Activated T-cell treated with anti-CD3 and anti-CD28 coated beads, Interleukin-2, amount 50 U/mL, for 1 hour (primary cell): ENCODE data around the gene FBXO47.

Source experiments
- DNase-seq: peaks from one replicate; pipeline ENCODE4 v3.0.0-alpha.2; 2020

FBXO47 gene

DNA sequence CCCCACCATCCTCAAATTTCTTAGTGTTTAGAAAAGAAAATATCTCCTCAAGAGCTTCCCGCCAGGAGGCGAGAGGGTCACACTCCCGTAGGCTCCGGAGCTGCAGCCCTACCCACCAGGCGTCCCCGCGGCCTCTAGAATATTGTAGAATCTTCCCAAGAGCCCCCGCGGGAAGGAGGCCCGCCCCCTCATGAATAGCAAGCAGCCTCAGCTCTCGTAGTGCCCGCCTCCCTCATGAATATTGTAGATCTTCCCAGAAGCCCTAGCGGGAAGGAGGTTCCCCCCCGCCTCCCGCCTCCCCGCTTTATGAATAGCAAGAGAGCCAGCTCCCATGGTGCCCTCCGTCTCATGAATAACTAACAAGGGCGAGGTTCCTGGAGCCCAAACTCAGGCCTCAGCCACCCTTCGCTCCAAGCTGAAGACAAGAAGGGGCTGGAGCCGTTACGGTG lies at the start of gene FBXO47:
Gene FBXO47, minus strand, starts transcription at position 114 of the 449 bp plus-strand sequence. CDS start 4,378 bp downstream, outside the sequence.
- peak; percentile 77 for DNase-seq

GRCh38 chr17:39016193-39017153 lies 49.3 kb upstream of the FBXO47 start:
- no peak for DNase-seq

GRCh38 chr17:39015546-39015935 lies 48.3 kb upstream of the FBXO47 start:
- no peak for DNase-seq

GRCh38 chr17:39014795-39015545 lies 47.8 kb upstream of the FBXO47 start:
- DNase-seq = no peak

DNA sequence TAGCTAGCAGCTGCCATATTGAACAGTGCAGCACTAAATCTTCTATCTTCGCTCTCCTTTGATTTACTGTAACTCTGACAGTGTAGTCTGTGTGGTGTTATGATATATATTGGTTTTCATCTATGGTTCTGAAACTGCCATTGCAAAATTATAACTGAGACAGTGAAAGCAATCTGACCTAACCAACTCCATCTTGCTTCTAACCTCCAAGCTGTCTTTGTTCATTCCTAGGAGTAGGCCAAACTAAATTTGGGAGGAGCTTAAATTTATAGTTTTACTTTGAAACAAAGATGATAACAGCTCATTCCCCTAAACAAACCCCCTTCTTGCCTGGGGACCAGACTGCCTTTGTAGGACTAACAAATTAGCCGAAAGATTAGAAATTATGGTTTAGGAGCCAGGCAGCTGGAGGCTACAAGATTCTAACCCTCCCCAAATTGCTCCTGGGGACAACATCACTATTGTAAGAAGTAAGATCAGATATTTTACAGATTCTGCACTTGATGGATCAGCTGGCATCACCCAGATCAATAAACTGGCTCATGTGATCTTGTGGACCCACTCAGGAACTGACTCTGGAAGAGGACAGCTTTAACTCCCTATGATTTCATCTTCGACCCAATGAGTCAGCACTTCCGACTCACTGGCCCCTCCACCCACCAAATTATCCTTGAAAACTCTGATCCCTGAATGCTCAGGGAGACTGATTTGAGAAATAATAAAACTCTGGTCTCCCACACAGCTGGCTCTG lies 47.0 kb upstream of the FBXO47 start:
- DNase-seq = no peak

- no peak for DNase-seq
Observed at GRCh38 chr17:39012725-39013124, 45.5 kb upstream of the FBXO47 start.

- no peak for DNase-seq
Observed at GRCh38 chr17:39011907-39012468, 44.8 kb upstream of the FBXO47 start.

GRCh38 chr17:39009581-39010001 lies 42.4 kb upstream of the FBXO47 start:
- no peak for DNase-seq

- no peak for DNase-seq
Observed at GRCh38 chr17:39008633-39009032, 41.4 kb upstream of the FBXO47 start.

DNA sequence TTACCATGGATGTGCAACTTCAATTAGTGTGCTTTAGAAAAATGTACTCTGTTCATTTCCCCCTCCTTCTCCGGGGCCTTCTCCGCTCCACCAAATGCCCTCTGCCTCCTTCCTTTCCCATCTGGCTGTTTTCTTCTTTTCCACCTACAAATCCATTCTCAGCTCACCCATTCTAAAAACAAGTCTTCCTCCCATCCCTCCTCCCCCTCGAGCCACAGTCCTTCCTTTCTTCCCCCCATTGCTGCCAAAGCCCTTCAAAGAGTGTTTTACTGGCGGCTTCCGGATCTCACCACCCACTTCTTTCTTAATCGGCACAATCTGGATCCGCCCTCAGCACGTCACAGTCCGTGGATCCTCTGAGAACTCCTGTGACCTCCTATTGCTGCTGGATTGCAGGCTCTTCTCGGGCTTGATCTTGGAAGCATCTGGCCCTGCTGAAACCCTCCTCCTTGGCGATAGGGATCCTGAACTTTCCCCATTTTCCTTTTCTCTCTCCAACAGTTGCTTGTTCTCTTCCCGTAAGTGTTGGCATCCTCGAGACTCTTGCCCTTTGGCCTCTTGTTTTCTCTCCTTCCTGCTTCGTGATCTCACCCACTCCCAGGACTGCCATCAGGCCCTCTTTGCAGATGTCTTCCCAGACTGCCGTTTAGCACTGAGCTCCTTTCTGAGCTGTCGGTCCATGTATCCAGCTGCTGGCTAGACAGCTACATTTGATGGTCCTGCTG lies 36.0 kb upstream of the FBXO47 start:
- peak; percentile 52 for DNase-seq

DNA sequence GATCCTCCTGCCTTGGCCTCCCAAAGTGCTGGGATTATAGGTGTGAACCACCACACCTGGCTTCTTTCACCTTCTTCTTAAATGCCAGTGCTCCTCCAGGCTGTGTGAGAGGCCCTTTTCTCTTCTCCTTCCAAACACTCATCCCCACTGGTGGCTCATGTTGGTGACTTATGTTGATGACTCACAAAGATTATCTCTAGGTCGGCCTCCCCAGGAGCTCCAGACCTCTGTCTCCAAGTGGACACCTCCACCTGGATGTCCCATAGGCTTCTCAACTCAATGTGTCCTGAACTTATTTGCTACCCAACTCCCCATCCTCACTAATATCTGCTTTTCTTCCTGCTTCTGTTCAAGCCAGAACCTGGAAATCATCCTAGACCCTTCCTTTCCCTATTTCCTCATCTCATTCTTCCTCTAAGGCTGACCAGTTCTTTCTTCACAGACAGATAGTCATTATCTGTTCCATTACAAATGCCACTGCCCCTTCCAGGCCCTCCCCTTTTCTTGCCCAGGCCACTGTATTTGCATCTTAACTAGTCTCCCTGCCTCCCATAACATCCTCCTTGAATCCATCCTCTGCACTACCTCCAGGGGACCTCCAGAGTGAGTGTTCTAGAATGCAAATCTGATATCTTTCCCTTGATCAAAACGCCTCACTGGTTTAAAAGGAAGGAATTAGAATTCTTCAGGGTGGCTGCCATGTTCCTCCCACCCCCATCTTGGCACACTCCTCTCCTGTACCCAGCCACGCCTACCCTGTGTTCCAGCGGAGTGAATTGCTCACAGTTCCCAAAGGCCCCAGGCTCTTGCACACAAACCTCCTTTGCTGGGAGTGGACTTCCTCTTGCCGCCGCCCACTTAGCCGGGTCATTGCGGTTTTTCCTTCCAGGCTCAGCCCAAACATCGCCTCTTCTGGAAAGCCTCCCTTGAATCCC lies 34.8 kb upstream of the FBXO47 start:
- no peak for DNase-seq

GRCh38 chr17:39000021-39000601 lies 32.9 kb upstream of the FBXO47 start:
- DNase-seq = no peak

GRCh38 chr17:38996660-38997337 lies 29.6 kb upstream of the FBXO47 start:
- DNase-seq = no peak

GRCh38 chr17:38994026-38994425 lies 26.8 kb upstream of the FBXO47 start:
- DNase-seq = no peak

GRCh38 chr17:38984666-38985065 lies 17.5 kb upstream of the FBXO47 start:
- DNase-seq = no peak

GRCh38 chr17:38982858-38983746 lies 15.9 kb upstream of the FBXO47 start:
- DNase-seq = no peak

- DNase-seq = no peak
Observed at GRCh38 chr17:38981636-38982035, 14.4 kb upstream of the FBXO47 start.

DNA sequence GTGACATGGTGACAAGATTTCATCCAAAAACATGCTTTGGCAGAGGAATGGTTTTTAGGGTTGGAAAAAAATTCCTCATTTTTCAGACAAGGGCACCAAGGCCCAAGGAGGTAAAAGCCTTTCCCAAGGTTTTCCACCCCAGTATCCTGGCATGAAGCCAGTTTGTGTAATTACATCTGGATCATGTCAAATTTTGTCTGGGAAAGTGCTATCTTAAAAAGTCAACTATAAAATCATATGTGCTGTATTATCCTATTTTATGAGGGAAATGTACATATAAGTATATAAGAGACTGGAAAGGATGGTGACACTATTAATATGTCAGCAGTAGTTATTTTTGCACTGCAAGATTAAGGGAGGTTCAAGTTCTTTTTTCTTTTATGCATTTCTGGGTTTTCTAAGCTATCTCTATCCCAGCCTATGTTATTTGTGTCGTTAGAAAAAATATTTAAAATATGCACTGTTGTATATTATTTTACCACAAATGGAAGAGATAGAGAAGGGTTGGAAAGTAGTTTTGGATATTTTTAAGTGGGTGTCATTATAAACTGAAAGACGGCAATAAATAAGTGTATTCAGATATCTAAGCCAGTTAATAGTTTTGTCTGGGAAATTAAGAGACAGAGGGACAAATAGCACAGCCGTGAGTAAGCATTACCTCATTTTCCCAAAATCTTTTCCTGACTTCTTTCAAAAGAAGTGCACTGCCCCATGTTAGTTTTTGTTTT lies 13.5 kb upstream of the FBXO47 start:
- DNase-seq = no peak
